ENCODE data around the gene YKT6.

YKT6 gene

DNA sequence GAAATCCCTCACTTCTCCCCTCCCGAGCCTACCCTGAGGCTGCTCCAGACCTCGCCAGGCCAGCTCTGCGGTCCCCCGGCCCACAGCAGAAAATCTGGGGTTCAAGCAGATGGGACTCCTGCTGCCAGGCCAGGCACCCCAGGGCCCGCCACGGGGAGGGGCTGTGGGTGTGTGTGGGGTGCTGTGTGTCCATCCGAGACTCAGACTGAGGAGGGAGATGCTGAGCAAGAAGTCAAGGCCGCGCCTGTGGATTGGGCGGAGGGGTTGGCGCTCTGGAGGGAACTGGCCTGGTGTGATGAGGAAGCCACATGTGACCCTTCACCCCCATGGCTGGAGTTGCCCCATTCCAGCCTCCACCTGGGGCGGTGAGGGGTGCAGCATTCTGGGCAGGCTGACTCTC, 51.1 kb downstream of the YKT6 start:
- FAIRE-seq: no peak
- TF ChIP-seq, protein P1, sequence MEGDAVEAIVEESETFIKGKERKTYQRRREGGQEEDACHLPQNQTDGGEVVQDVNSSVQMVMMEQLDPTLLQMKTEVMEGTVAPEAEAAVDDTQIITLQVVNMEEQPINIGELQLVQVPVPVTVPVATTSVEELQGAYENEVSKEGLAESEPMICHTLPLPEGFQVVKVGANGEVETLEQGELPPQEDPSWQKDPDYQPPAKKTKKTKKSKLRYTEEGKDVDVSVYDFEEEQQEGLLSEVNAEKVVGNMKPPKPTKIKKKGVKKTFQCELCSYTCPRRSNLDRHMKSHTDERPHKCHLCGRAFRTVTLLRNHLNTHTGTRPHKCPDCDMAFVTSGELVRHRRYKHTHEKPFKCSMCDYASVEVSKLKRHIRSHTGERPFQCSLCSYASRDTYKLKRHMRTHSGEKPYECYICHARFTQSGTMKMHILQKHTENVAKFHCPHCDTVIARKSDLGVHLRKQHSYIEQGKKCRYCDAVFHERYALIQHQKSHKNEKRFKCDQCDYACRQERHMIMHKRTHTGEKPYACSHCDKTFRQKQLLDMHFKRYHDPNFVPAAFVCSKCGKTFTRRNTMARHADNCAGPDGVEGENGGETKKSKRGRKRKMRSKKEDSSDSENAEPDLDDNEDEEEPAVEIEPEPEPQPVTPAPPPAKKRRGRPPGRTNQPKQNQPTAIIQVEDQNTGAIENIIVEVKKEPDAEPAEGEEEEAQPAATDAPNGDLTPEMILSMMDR (IDR thresholded peaks at IDR 0.05; ENCODE audit: insufficient read depth, missing control alignments): no peak

DNA sequence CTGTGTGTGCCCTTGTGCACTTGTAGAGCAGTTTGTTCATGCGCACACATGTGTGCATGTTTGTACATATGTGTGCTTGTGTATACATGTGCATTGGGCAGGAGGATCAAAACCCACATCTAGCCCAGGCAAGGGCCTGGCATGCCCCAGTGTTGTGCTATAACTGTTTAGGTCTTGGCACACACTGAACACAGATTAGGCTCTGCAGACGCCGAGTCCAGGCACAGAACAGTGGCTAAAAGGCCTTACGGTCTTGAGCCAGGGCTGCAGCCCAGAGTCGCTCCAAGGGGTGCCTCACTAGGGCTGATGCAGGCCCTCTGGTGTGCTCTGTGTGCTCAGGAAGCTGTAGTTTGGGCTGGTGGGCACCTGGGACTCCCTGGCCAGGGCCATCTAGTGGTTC, 55.7 kb downstream of the YKT6 start:
- FAIRE-seq (no peak), DNase-seq (ENCODE audit: insufficient read length, low spot score) (no peak)
- TF ChIP-seq, protein P1 (IDR thresholded peaks at IDR 0.05; ENCODE audit: insufficient read depth, missing control alignments): no peak

More for the DNA sequence above, 51.1 kb downstream of the YKT6 start:
- DNase-seq (ENCODE audit: insufficient read length, low spot score): no peak

DNA sequence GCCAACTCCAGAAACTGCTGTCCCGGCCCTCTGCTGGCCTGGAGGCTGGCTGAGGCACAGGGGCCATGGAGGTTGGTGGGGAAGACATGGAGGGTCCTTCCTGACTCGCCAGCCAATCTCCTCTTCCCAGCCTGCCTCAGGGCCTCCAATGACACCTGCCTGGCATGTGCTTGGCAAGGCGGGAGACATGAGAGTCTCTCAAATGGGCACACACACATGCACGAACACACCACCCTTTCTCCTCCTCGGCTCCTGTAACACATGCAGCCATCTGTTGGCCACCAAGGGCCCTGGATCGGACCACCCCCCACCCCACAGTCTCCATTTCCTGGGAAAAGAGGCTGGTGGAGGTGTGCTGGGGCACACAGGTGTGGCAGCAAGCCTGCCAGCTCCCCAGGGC, 56.4 kb downstream of the YKT6 start:
- TF ChIP-seq, protein P1 (IDR thresholded peaks at IDR 0.05; ENCODE audit: insufficient read depth, missing control alignments): no peak
- no peak for FAIRE-seq

DNA sequence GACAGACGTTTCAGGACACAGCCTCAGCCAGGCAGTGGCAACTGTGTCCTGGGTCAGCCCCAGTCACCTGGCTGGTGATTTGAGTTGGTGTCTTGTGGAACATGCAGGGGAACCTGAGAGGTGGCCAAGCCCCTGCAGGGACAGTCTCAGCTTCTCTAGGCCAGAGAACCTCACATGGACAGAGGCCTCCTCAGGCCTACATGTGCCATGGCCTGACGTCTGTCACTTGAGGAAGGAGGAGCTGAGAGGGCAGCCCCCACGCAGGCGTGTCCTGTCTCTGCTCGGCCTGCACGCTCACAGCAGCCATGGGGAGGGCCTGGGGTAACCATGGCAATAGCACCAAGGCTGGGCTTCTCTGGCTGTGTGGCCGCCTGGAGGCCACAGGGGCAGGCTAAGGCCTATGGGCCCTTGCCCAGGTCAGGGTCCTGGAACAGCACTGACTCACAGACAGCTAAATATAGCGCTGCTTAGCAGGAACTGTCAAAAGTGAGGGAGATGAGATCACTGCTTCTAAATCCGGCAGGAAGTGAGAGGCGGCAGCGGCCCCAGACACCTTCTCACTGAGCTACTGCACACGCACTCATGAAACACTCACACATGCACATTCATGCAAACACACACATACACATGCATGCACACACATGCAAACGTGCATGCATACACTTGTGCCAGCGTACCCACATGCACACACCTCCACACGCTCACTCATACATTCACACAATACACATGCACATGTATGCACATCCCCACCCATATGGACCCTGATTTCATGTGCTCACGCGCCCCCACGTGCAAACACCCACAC, 57.0 kb downstream of the YKT6 start:
- FAIRE-seq (no peak), DNase-seq (ENCODE audit: insufficient read length, low spot score) (no peak)
- TF ChIP-seq, protein P1 (IDR thresholded peaks at IDR 0.05; ENCODE audit: insufficient read depth, missing control alignments): no peak

More for the DNA sequence above, 56.4 kb downstream of the YKT6 start:
- no peak for DNase-seq (ENCODE audit: insufficient read length, low spot score)

DNA sequence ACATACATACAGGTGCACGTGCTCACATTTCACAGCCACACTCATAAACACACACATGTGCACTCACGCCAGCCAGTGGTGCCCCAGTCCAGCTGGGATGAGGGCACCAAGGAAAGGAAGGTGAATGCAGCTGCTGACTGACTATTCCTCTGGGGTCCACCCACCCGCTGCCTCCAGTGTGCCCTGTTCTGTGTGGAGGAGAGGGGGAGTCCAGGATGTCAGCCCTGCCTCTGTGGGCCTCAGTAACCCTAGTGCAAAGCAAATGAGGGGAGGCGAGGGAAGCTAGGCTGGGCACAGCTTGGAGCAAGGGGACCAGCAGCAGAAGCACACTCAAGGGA, 57.6 kb downstream of the YKT6 start:
- TF ChIP-seq, protein P1 (IDR thresholded peaks at IDR 0.05; ENCODE audit: insufficient read depth, missing control alignments): no peak
- DNase-seq (ENCODE audit: insufficient read length, low spot score) (no peak), FAIRE-seq (no peak)

DNA sequence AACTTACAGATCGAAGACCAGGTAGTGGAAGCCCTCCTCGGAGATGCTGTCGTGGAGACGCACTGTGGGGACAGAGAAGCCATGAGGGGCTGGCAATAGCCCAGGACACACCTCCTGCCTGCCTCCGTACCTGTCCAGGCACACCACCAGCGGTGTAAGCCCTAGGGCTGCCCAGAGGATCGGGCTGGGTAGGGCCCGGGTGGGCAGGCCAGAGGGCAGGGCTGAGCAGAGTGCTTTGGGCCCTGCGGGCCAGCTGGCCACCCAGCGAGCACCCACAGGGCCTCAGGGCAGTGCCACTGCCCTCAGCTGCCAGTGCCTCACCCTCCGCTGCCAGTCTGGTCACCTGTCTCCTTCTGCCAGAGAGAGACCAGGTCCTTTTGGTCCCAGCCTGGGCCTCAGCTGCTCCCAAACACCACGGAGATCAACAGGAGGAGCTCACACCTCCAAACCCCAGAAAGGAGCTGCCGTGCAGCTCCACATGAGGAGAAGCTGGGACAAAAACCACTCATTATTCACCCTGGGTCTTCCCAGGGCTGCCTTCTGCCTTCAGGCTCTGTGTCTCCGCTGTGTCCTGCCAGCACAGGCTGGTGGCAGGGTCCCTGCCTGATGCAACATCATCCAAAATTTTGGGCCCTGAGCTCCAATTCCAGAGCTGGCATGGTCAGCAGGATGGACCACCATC, 58.2 kb downstream of the YKT6 start:
- TF ChIP-seq, protein P1 (IDR thresholded peaks at IDR 0.05; ENCODE audit: insufficient read depth, missing control alignments): no peak
- FAIRE-seq (no peak), DNase-seq (ENCODE audit: insufficient read length, low spot score) (no peak)

All from D721Med (cell line).